Astrocyte (in vitro differentiated cells and primary cell): Measurements from ENCODE around the gene CSAD.

ENCODE experiments used
- CTCF ChIP-seq: IDR thresholded peaks from 2 replicates; pipeline ENCODE4 v1.5.1; 2011; ENCODE audit warnings: low read depth, mild to moderate bottlenecking, inconsistent platforms, low read length, moderate library complexity; ENCODE audit not compliant: insufficient read depth
- EZH2 ChIP-seq: IDR thresholded peaks from 2 replicates; pipeline ENCODE4 v1.6.1; 2012; ENCODE audit warnings: mild to moderate bottlenecking, low read length, inconsistent platforms; ENCODE audit not compliant: insufficient read depth

GRCh38 chr12:53201639-53202038, 20.9 kb upstream of the CSAD start:
- TF ChIP-seq CTCF: no peak
- TF ChIP-seq EZH2: no peak
